HepG2 (cell line): ENCODE results near the gene KRT17. TPM values are rescaled to one million over a fixed set of nuclear protein-coding genes. Genes with fewer than 3 reads are reported as not detected.

Experiments
- ELF3 ChIP-seq: IDR thresholded peaks from 2 replicates; pipeline ENCODE4 v1.6.1; 2016; ENCODE audit warnings: missing genetic modification reagents, missing compliant biosample characterization
- FOXK2 ChIP-seq: fragments of 450-650 bp; IDR thresholded peaks from 2 replicates; pipeline ENCODE4 v1.6.1; 2016
- ONECUT2 ChIP-seq: sonication (generic); formaldehyde crosslinking; IDR thresholded peaks from 2 replicates; pipeline ENCODE4 v1.4.0; 2020; ENCODE audit warnings: missing genetic modification reagents
- SALL2 ChIP-seq: sonication (generic); formaldehyde crosslinking; IDR thresholded peaks from 2 replicates; pipeline ENCODE4 v1.8.1; 2023; ENCODE audit warnings: mild to moderate bottlenecking, missing genetic modification reagents, inconsistent platforms
- SCMH1 ChIP-seq: sonication (generic); formaldehyde crosslinking; IDR thresholded peaks from 2 replicates; pipeline ENCODE4 v1.9.0; 2021; ENCODE audit warnings: missing genetic modification reagents, mild to moderate bottlenecking, borderline replicate concordance
- ZNF20 ChIP-seq: sonication (generic); formaldehyde crosslinking; IDR thresholded peaks from 2 replicates; pipeline ENCODE4 v1.4.0; 2020; ENCODE audit warnings: mild to moderate bottlenecking, moderate library complexity, missing genetic modification reagents
- ZNF33A ChIP-seq: sonication (generic); formaldehyde crosslinking; IDR thresholded peaks from 2 replicates; pipeline ENCODE4 v1.5.1; 2020; ENCODE audit warnings: missing genetic modification reagents, mild to moderate bottlenecking, moderate library complexity, borderline replicate concordance
- ZNF441 ChIP-seq: sonication (generic); formaldehyde crosslinking; IDR thresholded peaks from 2 replicates; pipeline ENCODE4 v1.7.0; 2021; ENCODE audit warnings: missing genetic modification reagents, borderline replicate concordance
- ZNF501 ChIP-seq: sonication (generic); formaldehyde crosslinking; IDR thresholded peaks from 2 replicates; pipeline ENCODE4 v1.5.1; 2020; ENCODE audit warnings: mild to moderate bottlenecking, moderate library complexity, missing genetic modification reagents
- ZNF562 ChIP-seq: sonication (generic); formaldehyde crosslinking; IDR thresholded peaks from 2 replicates; pipeline ENCODE4 v1.8.0; 2022; ENCODE audit warnings: missing genetic modification reagents, borderline replicate concordance
- ZNF567 ChIP-seq: sonication (generic); formaldehyde crosslinking; IDR thresholded peaks from 2 replicates; pipeline ENCODE4 v1.8.1; 2023; ENCODE audit warnings: mild to moderate bottlenecking, missing genetic modification reagents, borderline replicate concordance
- ZNF614 ChIP-seq: IDR thresholded peaks from 2 replicates; pipeline ENCODE4 v1.6.1; 2018; ENCODE audit warnings: missing biosample characterization, missing genetic modification reagents, inconsistent platforms, borderline replicate concordance
- polyA plus RNA-seq, 8 experiments: library from polyadenylated mRNA; depleted of rRNA in 3 of 8; stranded (reverse) in 7 of 8; unstranded in 1 of 8; fragments of >200 nt; fragmentation: Illumina TruSeq in 4 of 8; extraction: Trizol in 4 of 8; gene quantifications; 2 replicates each; pipeline versions ENCODE4 v1.2.1 to v1.2.3, GENCODE V29; 2011 to 2016; ENCODE audit warnings: low read depth in 4 of 8, missing spikeins in 1 of 8, mixed read lengths in 1 of 8; ENCODE audit not compliant: insufficient read depth in 1 of 8
- total RNA-seq, 5 experiments: library from RNA; depleted of rRNA; stranded (reverse); fragments of >200 nt; fragmentation: Illumina TruSeq; extraction: Trizol; gene quantifications; 2 replicates each; pipeline ENCODE4 v1.2.3, GENCODE V29; 2016; ENCODE audit warnings: low read depth in 1 of 5
- TF ChIP-seq, protein P1 (sequence below): sonication (generic); formaldehyde crosslinking; IDR thresholded peaks from 2 replicates; pipeline ENCODE4 v1.5.0; 2020; ENCODE audit warnings: mild to moderate bottlenecking, missing genetic modification reagents, moderate library complexity
- TF ChIP-seq, protein P2 (sequence below): sonication (generic); formaldehyde crosslinking; IDR thresholded peaks from 2 replicates; pipeline ENCODE4; 2020; ENCODE audit warnings: missing genetic modification reagents, mild to moderate bottlenecking, borderline replicate concordance
- TF ChIP-seq, protein P3 (sequence below): sonication (generic); formaldehyde crosslinking; IDR thresholded peaks from 2 replicates; pipeline ENCODE4 v1.4.0; 2020; ENCODE audit warnings: mild to moderate bottlenecking, missing genetic modification reagents

Gene KRT17
- total and polyA plus RNA-seq, 2 of the 13 experiments (the other 11 are each of a cell fraction or from before 2014, with no cell fraction given) = 0.38 to 0.82 TPM

DNA sequence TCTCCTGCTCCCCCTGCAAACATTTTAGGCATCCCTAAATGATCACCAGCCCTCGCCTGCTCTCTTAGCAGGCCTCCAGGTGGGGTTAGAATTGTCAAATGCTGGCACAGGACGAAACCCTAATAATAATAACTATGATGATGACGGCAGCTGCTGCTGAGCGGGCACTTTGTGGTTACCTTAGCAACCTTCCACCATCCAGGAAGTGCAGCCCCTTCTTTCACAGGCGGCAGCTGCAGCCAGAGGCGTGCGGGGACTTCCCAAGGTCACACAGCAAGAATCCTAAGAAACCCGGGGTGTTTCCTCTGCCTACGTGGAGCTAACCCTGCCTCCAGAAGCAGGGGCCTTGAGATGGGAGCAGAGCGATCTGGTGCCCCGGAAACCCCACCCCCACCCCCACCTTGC, 41.9 kb upstream of the KRT17 start (continued):
- TF ChIP-seq ONECUT2 (CRISPR knock-in tag) (no peak), ELF3 (CRISPR knock-in tag) (no peak), ZNF441 (CRISPR knock-in tag) (peak; percentile 67), ZNF614 (no peak), ZNF33A (no peak), SALL2 (no peak), ZNF562 (CRISPR knock-in tag) (no peak), ZNF20 (CRISPR knock-in tag) (no peak), FOXK2 (no peak), ZNF501 (CRISPR knock-in tag) (0 out of 2 replicates have a peak, but pooled peaks have one; percentile 5), SCMH1 (CRISPR knock-in tag) (no peak), ZNF567 (CRISPR knock-in tag) (no peak)
- TF ChIP-seq, protein P1, sequence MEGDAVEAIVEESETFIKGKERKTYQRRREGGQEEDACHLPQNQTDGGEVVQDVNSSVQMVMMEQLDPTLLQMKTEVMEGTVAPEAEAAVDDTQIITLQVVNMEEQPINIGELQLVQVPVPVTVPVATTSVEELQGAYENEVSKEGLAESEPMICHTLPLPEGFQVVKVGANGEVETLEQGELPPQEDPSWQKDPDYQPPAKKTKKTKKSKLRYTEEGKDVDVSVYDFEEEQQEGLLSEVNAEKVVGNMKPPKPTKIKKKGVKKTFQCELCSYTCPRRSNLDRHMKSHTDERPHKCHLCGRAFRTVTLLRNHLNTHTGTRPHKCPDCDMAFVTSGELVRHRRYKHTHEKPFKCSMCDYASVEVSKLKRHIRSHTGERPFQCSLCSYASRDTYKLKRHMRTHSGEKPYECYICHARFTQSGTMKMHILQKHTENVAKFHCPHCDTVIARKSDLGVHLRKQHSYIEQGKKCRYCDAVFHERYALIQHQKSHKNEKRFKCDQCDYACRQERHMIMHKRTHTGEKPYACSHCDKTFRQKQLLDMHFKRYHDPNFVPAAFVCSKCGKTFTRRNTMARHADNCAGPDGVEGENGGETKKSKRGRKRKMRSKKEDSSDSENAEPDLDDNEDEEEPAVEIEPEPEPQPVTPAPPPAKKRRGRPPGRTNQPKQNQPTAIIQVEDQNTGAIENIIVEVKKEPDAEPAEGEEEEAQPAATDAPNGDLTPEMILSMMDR (CRISPR knock-in tag) = no peak
- TF ChIP-seq, protein P2, sequence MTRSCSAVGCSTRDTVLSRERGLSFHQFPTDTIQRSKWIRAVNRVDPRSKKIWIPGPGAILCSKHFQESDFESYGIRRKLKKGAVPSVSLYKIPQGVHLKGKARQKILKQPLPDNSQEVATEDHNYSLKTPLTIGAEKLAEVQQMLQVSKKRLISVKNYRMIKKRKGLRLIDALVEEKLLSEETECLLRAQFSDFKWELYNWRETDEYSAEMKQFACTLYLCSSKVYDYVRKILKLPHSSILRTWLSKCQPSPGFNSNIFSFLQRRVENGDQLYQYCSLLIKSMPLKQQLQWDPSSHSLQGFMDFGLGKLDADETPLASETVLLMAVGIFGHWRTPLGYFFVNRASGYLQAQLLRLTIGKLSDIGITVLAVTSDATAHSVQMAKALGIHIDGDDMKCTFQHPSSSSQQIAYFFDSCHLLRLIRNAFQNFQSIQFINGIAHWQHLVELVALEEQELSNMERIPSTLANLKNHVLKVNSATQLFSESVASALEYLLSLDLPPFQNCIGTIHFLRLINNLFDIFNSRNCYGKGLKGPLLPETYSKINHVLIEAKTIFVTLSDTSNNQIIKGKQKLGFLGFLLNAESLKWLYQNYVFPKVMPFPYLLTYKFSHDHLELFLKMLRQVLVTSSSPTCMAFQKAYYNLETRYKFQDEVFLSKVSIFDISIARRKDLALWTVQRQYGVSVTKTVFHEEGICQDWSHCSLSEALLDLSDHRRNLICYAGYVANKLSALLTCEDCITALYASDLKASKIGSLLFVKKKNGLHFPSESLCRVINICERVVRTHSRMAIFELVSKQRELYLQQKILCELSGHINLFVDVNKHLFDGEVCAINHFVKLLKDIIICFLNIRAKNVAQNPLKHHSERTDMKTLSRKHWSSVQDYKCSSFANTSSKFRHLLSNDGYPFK (CRISPR knock-in tag) = no peak
- TF ChIP-seq, protein P3, sequence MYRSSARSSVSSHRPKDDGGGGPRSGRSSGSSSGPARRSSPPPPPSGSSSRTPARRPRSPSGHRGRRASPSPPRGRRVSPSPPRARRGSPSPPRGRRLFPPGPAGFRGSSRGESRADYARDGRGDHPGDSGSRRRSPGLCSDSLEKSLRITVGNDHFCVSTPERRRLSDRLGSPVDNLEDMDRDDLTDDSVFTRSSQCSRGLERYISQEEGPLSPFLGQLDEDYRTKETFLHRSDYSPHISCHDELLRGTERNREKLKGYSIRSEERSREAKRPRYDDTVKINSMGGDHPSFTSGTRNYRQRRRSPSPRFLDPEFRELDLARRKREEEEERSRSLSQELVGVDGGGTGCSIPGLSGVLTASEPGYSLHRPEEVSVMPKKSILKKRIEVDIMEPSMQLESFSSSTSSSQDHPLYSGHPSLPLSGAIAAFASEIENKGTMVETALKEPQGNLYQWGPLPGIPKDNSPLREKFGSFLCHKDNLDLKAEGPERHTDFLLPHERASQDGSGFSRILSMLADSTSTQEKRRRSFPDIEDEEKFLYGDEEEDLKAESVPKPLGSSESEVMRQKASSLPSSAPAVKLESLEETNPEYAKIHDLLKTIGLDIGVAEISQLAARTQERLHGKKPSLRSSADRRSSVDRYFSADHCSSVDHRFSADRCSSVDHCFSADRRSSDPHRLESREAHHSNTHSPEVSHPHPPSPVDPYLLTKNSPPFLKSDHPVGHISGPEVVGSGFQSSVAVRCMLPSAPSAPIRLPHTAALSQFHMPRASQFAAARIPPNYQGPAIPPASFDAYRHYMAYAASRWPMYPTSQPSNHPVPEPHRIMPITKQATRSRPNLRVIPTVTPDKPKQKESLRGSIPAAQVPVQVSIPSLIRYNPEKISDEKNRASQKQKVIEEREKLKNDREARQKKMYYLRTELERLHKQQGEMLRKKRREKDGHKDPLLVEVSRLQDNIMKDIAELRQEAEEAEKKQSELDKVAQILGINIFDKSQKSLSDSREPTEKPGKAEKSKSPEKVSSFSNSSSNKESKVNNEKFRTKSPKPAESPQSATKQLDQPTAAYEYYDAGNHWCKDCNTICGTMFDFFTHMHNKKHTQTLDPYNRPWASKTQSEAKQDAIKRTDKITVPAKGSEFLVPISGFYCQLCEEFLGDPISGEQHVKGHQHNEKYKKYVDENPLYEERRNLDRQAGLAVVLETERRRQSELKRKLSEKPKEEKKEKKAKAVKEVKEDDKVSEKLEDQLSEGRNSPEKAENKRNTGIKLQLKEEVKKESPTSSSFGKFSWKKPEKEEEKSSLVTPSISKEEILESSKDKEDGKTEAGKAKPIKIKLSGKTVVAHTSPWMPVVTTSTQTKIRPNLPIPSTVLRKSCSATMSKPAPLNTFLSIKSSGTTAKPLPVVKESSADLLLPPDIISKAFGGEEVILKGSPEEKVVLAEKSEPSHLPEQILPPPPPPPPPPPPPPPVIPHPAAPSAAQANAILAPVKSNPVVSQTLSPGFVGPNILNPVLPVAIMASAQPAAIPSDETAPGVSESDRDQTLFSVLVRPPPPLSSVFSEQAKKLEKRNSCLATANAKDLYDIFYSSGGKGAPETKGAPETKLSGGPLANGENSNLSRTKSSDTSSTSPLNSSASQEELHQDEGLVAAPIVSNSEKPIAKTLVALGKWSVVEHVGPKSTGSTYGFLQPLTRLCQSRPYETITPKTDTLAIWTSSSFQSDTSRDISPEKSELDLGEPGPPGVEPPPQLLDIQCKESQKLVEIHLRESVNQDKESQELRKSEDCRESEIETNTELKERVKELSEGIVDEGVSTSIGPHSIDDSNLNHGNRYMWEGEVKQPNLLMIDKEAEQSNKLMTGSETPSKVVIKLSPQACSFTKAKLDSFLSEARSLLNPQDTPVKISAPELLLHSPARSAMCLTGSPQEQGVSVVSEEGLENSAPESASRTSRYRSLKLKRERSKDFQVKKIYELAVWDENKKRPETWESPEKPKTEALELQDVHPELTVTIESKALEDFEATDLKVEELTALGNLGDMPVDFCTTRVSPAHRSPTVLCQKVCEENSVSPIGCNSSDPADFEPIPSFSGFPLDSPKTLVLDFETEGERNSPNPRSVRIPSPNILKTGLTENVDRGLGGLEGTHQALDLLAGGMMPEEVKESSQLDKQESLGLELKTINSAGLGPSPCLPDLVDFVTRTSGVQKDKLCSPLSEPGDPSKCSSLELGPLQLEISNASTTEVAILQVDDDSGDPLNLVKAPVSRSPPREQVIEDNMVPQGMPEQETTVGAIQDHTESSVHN = no peak
